ENCODE results near the gene TGFBRAP1.

Gene TGFBRAP1

GRCh38 chr2:105296017-105296611 is 33.4 kb downstream of the TGFBRAP1 start:
- H3K36me3 ChIP-seq (ENCODE audit: control insufficient read depth, insufficient read depth, low read length): no peaks in the 10 kb centered on the region
- peaks cover 24% of the 10 kb centered on the region for H3K4me1 ChIP-seq
- no peaks in the 10 kb centered on the region for H3K27me3 ChIP-seq (ENCODE audit: control insufficient read depth, insufficient read depth, low read length)
- H3K79me2 ChIP-seq: peaks cover 7% of the 10 kb centered on the region
- no peaks in the 10 kb centered on the region for H3K9me3 ChIP-seq (ENCODE audit: control insufficient read depth, low read length)
- H3K4me2 ChIP-seq (ENCODE audit: low read length): no peak overlapping the region
- TF ChIP-seq CTCF (IDR thresholded peaks at IDR 0.05): no peak
- no peak overlapping the region for H2AFZ ChIP-seq
- no peak overlapping the region for H3K9ac ChIP-seq
- no peak overlapping the region for H3K4me3 ChIP-seq (ENCODE audit: low read depth, low read length)
- H3K27ac ChIP-seq: no peak overlapping the region

- Histone ChIP-seq H3K27me3 (ENCODE audit: control insufficient read depth, insufficient read depth, low read length) (no peaks in the 10 kb centered on the region), H3K4me2 (ENCODE audit: low read length) (no peak overlapping the region), H3K27ac (no peak overlapping the region), H3K9me3 (ENCODE audit: control insufficient read depth, low read length) (no peaks in the 10 kb centered on the region), H2AFZ (no peak overlapping the region), H3K4me1 (peaks cover 23% of the 10 kb centered on the region), H3K4me3 (ENCODE audit: low read depth, low read length) (no peak overlapping the region), H3K36me3 (ENCODE audit: control insufficient read depth, insufficient read depth, low read length) (no peaks in the 10 kb centered on the region), H3K9ac (no peak overlapping the region), H3K79me2 (peaks cover 9% of the 10 kb centered on the region)
- TF ChIP-seq CTCF (IDR thresholded peaks at IDR 0.05): peak; percentile 36
These were observed 34.6 kb downstream of the TGFBRAP1 start for GRCh38 chr2:105294844-105295481.

- no peaks in the 10 kb centered on the region for H3K36me3 ChIP-seq (ENCODE audit: control insufficient read depth, insufficient read depth, low read length)
- no peak for TF ChIP-seq CTCF (IDR thresholded peaks at IDR 0.05)
These were observed 35.5 kb downstream of the TGFBRAP1 start for GRCh38 chr2:105294046-105294445.

DNA sequence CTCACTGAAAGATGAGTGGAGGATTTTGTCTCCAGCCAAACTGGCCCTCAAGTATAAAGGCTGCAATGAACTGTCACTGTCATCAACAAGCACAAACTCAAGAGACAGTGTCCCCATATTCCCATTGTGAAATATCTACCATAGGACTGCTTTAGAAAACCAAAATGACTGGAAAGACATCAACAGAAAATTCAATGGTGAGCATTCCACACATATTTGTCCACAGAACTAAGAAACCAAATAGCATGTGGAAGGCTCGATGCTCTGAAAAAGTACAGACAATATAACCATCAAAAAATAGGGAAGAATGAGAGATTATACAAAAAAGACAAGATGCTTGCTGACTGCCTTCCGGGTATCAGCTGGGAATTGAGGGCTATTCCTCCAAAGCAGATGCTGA is 37.6 kb downstream of the TGFBRAP1 start:
- no peak for TF ChIP-seq CTCF (IDR thresholded peaks at IDR 0.05)
- H3K9me3 ChIP-seq (ENCODE audit: control insufficient read depth, low read length): no peaks in the 10 kb centered on the region
- no peak overlapping the region for H2AFZ ChIP-seq
- no peak overlapping the region for H3K27ac ChIP-seq
- H3K4me3 ChIP-seq (ENCODE audit: low read depth, low read length): no peak overlapping the region
- H3K79me2 ChIP-seq: peaks cover 14% of the 10 kb centered on the region
- H3K36me3 ChIP-seq (ENCODE audit: control insufficient read depth, insufficient read depth, low read length): no peaks in the 10 kb centered on the region
- H3K4me2 ChIP-seq (ENCODE audit: low read length): no peak overlapping the region
- no peaks in the 10 kb centered on the region for H3K27me3 ChIP-seq (ENCODE audit: control insufficient read depth, insufficient read depth, low read length)
- no peaks in the 10 kb centered on the region for H3K4me1 ChIP-seq
- no peak overlapping the region for H3K9ac ChIP-seq

More at GRCh38 chr2:105294046-105294445, 35.5 kb downstream of the TGFBRAP1 start:
- Histone ChIP-seq H3K27ac (no peak overlapping the region), H3K9ac (no peak overlapping the region), H3K79me2 (peaks cover 14% of the 10 kb centered on the region), H3K4me3 (ENCODE audit: low read depth, low read length) (no peak overlapping the region), H3K4me1 (peaks cover 13% of the 10 kb centered on the region), H3K27me3 (ENCODE audit: control insufficient read depth, insufficient read depth, low read length) (no peaks in the 10 kb centered on the region), H3K9me3 (ENCODE audit: control insufficient read depth, low read length) (no peaks in the 10 kb centered on the region), H3K4me2 (ENCODE audit: low read length) (no peak overlapping the region), H2AFZ (no peak overlapping the region)

All from parathyroid adenoma (tissue), 2 donors.